ENCODE measurements around the gene KCNQ1. TPM values are rescaled to one million over a fixed set of nuclear protein-coding genes. Genes with fewer than 3 reads are reported as not detected.

KCNQ1 gene
- total and polyA plus RNA-seq, 9 of the 15 experiments (the other 6 are each of a cell fraction or from before 2014, with no cell fraction given), result 0.44 TPM; not detected in 8

GRCh38 chr11:2888266-2888968, 443.6 kb downstream of the KCNQ1 start (continued):
- TF ChIP-seq NKRF (IDR thresholded peaks at IDR 0.05; ENCODE audit: borderline replicate concordance), result no peak
- TF ChIP-seq PREB (CRISPR knock-in tag; IDR thresholded peaks at IDR 0.05), result no peak
- no peak for TF ChIP-seq BRD4 (IDR thresholded peaks at IDR 0.05)
- 0 out of 2 replicates have a peak, but pooled peaks have one; percentile 17 for TF ChIP-seq MAX (CRISPR knock-in tag; IDR thresholded peaks at IDR 0.05)
- no peak for TF ChIP-seq MECOM (CRISPR knock-in tag; IDR thresholded peaks at IDR 0.05)
- TF ChIP-seq FOXJ3 (CRISPR knock-in tag; IDR thresholded peaks at IDR 0.05), result no peak
- TF ChIP-seq NONO (IDR thresholded peaks at IDR 0.05; ENCODE audit: low read depth in 2 of 2, low read length in 1 of 2), result no peak
- no peak for TF ChIP-seq HDAC6 (IDR thresholded peaks at IDR 0.05; ENCODE audit: low read depth, low read length)
- TF ChIP-seq STAG1 (CRISPR knock-in tag; IDR thresholded peaks at IDR 0.05; ENCODE audit: borderline replicate concordance), result peak; percentile 100
- TF ChIP-seq ASH1L (IDR thresholded peaks at IDR 0.05; ENCODE audit: borderline replicate concordance, low read depth, partially characterized antibody), result no peak
- TF ChIP-seq SIN3B (IDR thresholded peaks at IDR 0.05; ENCODE audit: low read depth), result no peak
- TF ChIP-seq SLC30A9 (CRISPR knock-in tag; IDR thresholded peaks at IDR 0.05), result no peak
- TF ChIP-seq SMC3 (conservative IDR thresholded peaks at IDR 0.05; ENCODE audit: insufficient read depth, low read depth, low read length), result peak; percentile 99
- 0 out of 2 replicates have a peak, but pooled peaks have one; percentile 18 for TF ChIP-seq MTA3 (IDR thresholded peaks at IDR 0.05; ENCODE audit: borderline replicate concordance)
- TF ChIP-seq ZNF197 (CRISPR knock-in tag; IDR thresholded peaks at IDR 0.05; ENCODE audit: low read depth), result peak; percentile 64; the same call in 1 of the 2 replicates
- TF ChIP-seq L3MBTL2 (IDR thresholded peaks at IDR 0.05), result no peak
- no peak for TF ChIP-seq ZNF766 (CRISPR knock-in tag; conservative IDR thresholded peaks at IDR 0.05)
- no peak for TF ChIP-seq ZKSCAN1 (IDR thresholded peaks at IDR 0.05; ENCODE audit: low read depth, low read length)
- TF ChIP-seq ETV1 (tag; conservative IDR thresholded peaks at IDR 0.05; ENCODE audit: low read depth), result no peak
- TF ChIP-seq BCLAF1 (IDR thresholded peaks at IDR 0.05; ENCODE audit: borderline replicate concordance in 1 of 2, control insufficient read depth in 1 of 2, low read depth in 2 of 2, low read length in 1 of 2), result no peak
- TF ChIP-seq SMARCA5 (IDR thresholded peaks at IDR 0.05), result no peak
- no peak for TF ChIP-seq PHF8 (IDR thresholded peaks at IDR 0.05; ENCODE audit: borderline replicate concordance, low read length)
